H1 (cell line): ENCODE data around the gene CHCHD3. TPM values are rescaled to one million over a fixed set of nuclear protein-coding genes. Genes with fewer than 3 reads are reported as not detected.

ENCODE experiments used
- YY1 ChIP-seq: IDR thresholded peaks from 2 replicates; pipeline ENCODE4 v1.6.1; 2011; ENCODE audit warnings: low read depth, mild to moderate bottlenecking, low read length
- polyA plus RNA-seq, 7 experiments: library from polyadenylated mRNA; depleted of rRNA in 3 of 7; stranded (reverse) in 5 of 7; unstranded in 2 of 7; fragments of >200 nt in 5 of 7; fragments of 200-250 nt in 2 of 7; gene quantifications; 1 replicate in 5 of 7; 2 replicates in 1 of 7; 4 replicates in 1 of 7; pipeline versions ENCODE4 v1.2.1 to v1.2.3, GENCODE V29; 2011 to 2013; ENCODE audit warnings: missing spikeins in 2 of 7, mixed read lengths in 2 of 7
- total RNA-seq: library from RNA; stranded (reverse); fragmentation: NEBNext Ultra II Directional; extraction: Animal tissue kit (Norgen Biotek cat#: 25700); gene quantifications from 2 replicates; pipeline ENCODE4 v1.2.1, GENCODE V29; 2021

Gene CHCHD3
- total and polyA plus RNA-seq, 2 of the 8 experiments (the other 6 are each of a cell fraction or from before 2014, with no cell fraction given), result 42.9 to 137 TPM

- no peak for TF ChIP-seq YY1
Observed at GRCh38 chr7:132757783-132758182, 324.1 kb downstream of the CHCHD3 start (continued).
